Stomach smooth muscle (tissue), 2 donors: Measurements from ENCODE around the gene SPRY4.
"Not testable (repeated sequence)": the region's sequence is repeated elsewhere in the genome, so short reads cannot be mapped to it uniquely, and the experiment has no call there.

Experiments used
- H3K27ac ChIP-seq: one replicate; pipeline ENCODE4 v1.7.0; 2013; ENCODE audit warnings: mild to moderate bottlenecking, low read length, inconsistent platforms
- H3K27me3 ChIP-seq, 2 donors: one replicate each; pipeline ENCODE4 v1.7.0; 2013; ENCODE audit warnings: low read length in 2 of 2; ENCODE audit not compliant: insufficient read depth in 2 of 2, control insufficient read depth in 1 of 2
- H3K36me3 ChIP-seq, 2 donors: one replicate each; pipeline ENCODE4 v1.7.0; 2013; ENCODE audit warnings: low read length in 2 of 2; ENCODE audit not compliant: control insufficient read depth in 2 of 2, insufficient read depth in 2 of 2
- H3K4me1 ChIP-seq: one replicate; pipeline ENCODE4 v1.7.0; 2013; ENCODE audit warnings: low read length; ENCODE audit not compliant: control insufficient read depth, insufficient read depth
- H3K4me3 ChIP-seq, 2 donors: one replicate each; pipeline ENCODE4 v1.7.0; 2013; ENCODE audit warnings: low read length in 2 of 2
- H3K9ac ChIP-seq, 2 donors: one replicate each; pipeline ENCODE4 v1.7.0; 2013; ENCODE audit warnings: low read length in 2 of 2, mild to moderate bottlenecking in 1 of 2
- H3K9me3 ChIP-seq, 2 donors: one replicate each; pipeline ENCODE4 v1.7.0; 2013; ENCODE audit warnings: low read length in 2 of 2; ENCODE audit not compliant: control insufficient read depth in 2 of 2
- donor health status: healthy.
- donor health status: Pancreatic carcinoma.

SPRY4 gene

GRCh38 chr5:142334538-142334937 lies 9.7 kb upstream of the SPRY4 start:
- H3K4me3 ChIP-seq = no peak overlapping the region
- H3K36me3 ChIP-seq = no peaks in the 10 kb centered on the region
- H3K9me3 ChIP-seq = no peaks in the 10 kb centered on the region
- H3K27me3 ChIP-seq = no peaks in the 10 kb centered on the region
- H3K4me1 ChIP-seq = no peaks in the 10 kb centered on the region
- H3K27ac ChIP-seq = no peak overlapping the region
- no peak overlapping the region for H3K9ac ChIP-seq

GRCh38 chr5:142333749-142334148 lies 8.9 kb upstream of the SPRY4 start:
- H3K27me3 ChIP-seq, H3K4me1 ChIP-seq, H3K9me3 ChIP-seq, H3K36me3 ChIP-seq, H3K27ac ChIP-seq, H3K9ac ChIP-seq, H3K4me3 ChIP-seq: not testable (repeated sequence)

GRCh38 chr5:142330444-142330843 lies 5.6 kb upstream of the SPRY4 start:
- Histone ChIP-seq H3K27me3 (peaks cover 3 to 17% of the 10 kb centered on the region in 2 donors), H3K27ac (no peak overlapping the region), H3K4me1 (peaks cover 3% of the 10 kb centered on the region), H3K9ac (no peak overlapping the region), H3K9me3 (no peaks in the 10 kb centered on the region), H3K4me3 (no peak overlapping the region), H3K36me3 (no peaks in the 10 kb centered on the region)

GRCh38 chr5:142330026-142330425 lies 5.2 kb upstream of the SPRY4 start:
- no peak overlapping the region for H3K9ac ChIP-seq
- H3K4me1 ChIP-seq = peaks cover 8% of the 10 kb centered on the region

GRCh38 chr5:142327111-142327842 lies 2.5 kb upstream of the SPRY4 start:
- H3K36me3 ChIP-seq = no peaks in the 10 kb centered on the region
- peaks cover 24% of the 10 kb centered on the region for H3K4me1 ChIP-seq
- H3K27ac ChIP-seq = no peak overlapping the region
- H3K9ac ChIP-seq = no peak overlapping the region
- no peaks in the 10 kb centered on the region for H3K9me3 ChIP-seq
- H3K4me3 ChIP-seq = no peak overlapping the region
- peaks cover 3 to 26% of the 10 kb centered on the region in 2 donors for H3K27me3 ChIP-seq

More at GRCh38 chr5:142330026-142330425, 5.2 kb upstream of the SPRY4 start:
- no peaks in the 10 kb centered on the region for H3K36me3 ChIP-seq
- H3K27me3 ChIP-seq = peaks cover 3 to 21% of the 10 kb centered on the region in 2 donors
- H3K27ac ChIP-seq = no peak overlapping the region
- H3K9me3 ChIP-seq = no peaks in the 10 kb centered on the region
- no peak overlapping the region for H3K4me3 ChIP-seq

- H3K9ac ChIP-seq = peak overlapping the region; percentile 21 to 57
- peaks cover 24% of the 10 kb centered on the region for H3K4me1 ChIP-seq
- peaks cover 3 to 30% of the 10 kb centered on the region in 2 donors for H3K27me3 ChIP-seq
- no peaks in the 10 kb centered on the region for H3K9me3 ChIP-seq
- no peaks in the 10 kb centered on the region for H3K36me3 ChIP-seq
- H3K4me3 ChIP-seq = peak overlapping the region; percentile 68 to 87
- peak overlapping the region; percentile 24 for H3K27ac ChIP-seq
These were observed 1.7 kb upstream of the SPRY4 start for GRCh38 chr5:142326480-142326938.

- Histone ChIP-seq H3K4me1 (peaks cover 24% of the 10 kb centered on the region), H3K4me3 (peak overlapping the region; percentile 68 to 87), H3K9ac (peak overlapping the region in 1 of 2 donors; percentile 57), H3K27me3 (peaks cover 3 to 32% of the 10 kb centered on the region in 2 donors), H3K27ac (peak overlapping the region; percentile 24), H3K9me3 (no peaks in the 10 kb centered on the region), H3K36me3 (no peaks in the 10 kb centered on the region)
These were observed 1.1 kb upstream of the SPRY4 start for GRCh38 chr5:142325725-142326479.

GRCh38 chr5:142324136-142324870 lies 518 bp downstream of the SPRY4 start:
- Histone ChIP-seq H3K27me3 (peaks cover 2 to 32% of the 10 kb centered on the region in 2 donors), H3K36me3 (no peaks in the 10 kb centered on the region), H3K9me3 (no peaks in the 10 kb centered on the region), H3K4me1 (peaks cover 29% of the 10 kb centered on the region), H3K4me3 (peak overlapping the region; percentile 68 to 87), H3K27ac (peak overlapping the region; percentile 58), H3K9ac (peak overlapping the region; percentile 72 to 79)

GRCh38 chr5:142323480-142324135 lies 1.2 kb downstream of the SPRY4 start:
- H3K27ac ChIP-seq = peak overlapping the region; percentile 58
- H3K27me3 ChIP-seq = peaks cover 0 to 32% of the 10 kb centered on the region in 2 donors
- no peaks in the 10 kb centered on the region for H3K36me3 ChIP-seq
- H3K9me3 ChIP-seq = no peaks in the 10 kb centered on the region
- H3K9ac ChIP-seq = peak overlapping the region; percentile 72 to 79
- peak overlapping the region; percentile 68 to 87 for H3K4me3 ChIP-seq
- peaks cover 29% of the 10 kb centered on the region for H3K4me1 ChIP-seq
